Kidney capillary endothelial cell (primary cell): ENCODE results near the gene CDYL.
"Not testable (repeated sequence)": the region's sequence is repeated elsewhere in the genome, so short reads cannot be mapped to it uniquely, and the experiment has no call there.

ENCODE experiments used
- DNase-seq: peaks from one replicate; pipeline ENCODE4 v3.0.0-alpha.2; 2018; ENCODE audit warnings: low spot score

Gene CDYL

GRCh38 chr6:5003604-5004372 lies 227.6 kb downstream of the CDYL start, which contains the start of gene RPP40:
TSS of gene RPP40 (minus strand) at chr6:5004037. CDS start at chr6:5004002, 35 bp downstream.
- peak; percentile 97 for DNase-seq

DNA sequence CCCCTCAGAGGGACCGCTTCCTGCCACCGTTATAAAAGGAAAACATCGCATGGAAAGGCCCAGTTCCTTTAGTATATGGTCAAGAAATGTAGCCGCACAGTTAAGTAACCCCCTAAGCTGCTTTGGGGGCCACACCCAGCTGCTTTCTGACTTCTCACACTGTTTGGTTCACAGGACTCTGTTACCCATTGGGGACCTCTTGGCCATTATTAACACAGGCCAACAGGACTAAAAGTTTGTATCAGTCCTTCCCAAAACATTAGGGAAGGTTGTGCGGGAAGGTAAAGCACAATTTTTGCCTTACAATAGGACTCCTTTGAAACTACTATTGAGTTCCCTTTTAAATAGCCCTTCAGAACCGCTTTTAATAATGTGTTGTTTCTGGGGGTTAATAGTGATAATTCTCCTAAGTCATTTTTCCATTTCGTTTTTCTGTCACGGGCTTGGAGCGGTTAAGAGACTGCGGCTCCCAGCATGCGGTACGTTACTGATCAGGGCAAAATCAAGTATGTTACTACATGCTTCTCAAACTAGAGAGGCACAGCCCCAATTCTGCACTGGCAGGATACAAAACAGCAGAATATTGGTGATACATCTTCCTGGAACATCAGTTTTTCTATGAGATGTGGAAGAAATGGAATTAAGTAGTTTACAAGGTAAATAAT lies 228.3 kb downstream of the CDYL start:
- no peak for DNase-seq

- not testable (repeated sequence) for DNase-seq
Observed at GRCh38 chr6:5005038-5005433, 228.8 kb downstream of the CDYL start.
